Hepatocyte (in vitro differentiated cells): ENCODE measurements around the gene MYO3B.

Source experiments
- EZH2 ChIP-seq: fragments of 200-600 bp; sonication (generic); IDR thresholded peaks from 2 replicates; pipeline ENCODE4 v1.6.1; 2016; ENCODE audit warnings: antibody characterized with exemption, mild to moderate bottlenecking, borderline replicate concordance
- EZH2phosphoT487 ChIP-seq: fragments of 200-600 bp; sonication (generic); IDR thresholded peaks from one replicate; pipeline ENCODE4 v1.6.1; 2018; ENCODE audit warnings: antibody characterized with exemption, mild to moderate bottlenecking, low read depth, moderate library complexity; ENCODE audit not compliant: unreplicated experiment, severe bottlenecking
- TF ChIP-seq, protein P1 (sequence below): fragments of 200-600 bp; sonication (generic); IDR thresholded peaks from 2 replicates; pipeline ENCODE4 v1.5.1; 2016; ENCODE audit warnings: antibody characterized with exemption, mild to moderate bottlenecking; ENCODE audit not compliant: poor library complexity

DNA sequence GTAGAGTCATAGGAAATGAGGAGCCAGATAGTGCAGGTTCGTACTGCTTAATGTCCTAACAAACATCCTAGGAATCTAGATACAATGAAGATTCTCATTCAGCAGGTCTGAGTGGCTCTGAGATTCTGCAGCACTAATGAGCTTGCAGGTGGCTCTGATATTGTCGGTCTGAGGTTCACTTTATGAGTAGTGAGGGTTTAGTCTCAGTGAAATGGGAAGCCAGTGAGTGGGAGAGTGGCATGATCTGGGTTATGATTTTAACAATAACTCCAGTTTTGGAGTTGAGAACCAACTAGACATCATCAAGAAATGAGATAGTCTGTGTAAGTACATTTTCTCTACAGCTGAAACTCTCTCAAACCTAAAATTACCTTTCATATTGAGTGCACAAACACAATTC is 370.4 kb downstream of the MYO3B start:
- TF ChIP-seq, protein P1, sequence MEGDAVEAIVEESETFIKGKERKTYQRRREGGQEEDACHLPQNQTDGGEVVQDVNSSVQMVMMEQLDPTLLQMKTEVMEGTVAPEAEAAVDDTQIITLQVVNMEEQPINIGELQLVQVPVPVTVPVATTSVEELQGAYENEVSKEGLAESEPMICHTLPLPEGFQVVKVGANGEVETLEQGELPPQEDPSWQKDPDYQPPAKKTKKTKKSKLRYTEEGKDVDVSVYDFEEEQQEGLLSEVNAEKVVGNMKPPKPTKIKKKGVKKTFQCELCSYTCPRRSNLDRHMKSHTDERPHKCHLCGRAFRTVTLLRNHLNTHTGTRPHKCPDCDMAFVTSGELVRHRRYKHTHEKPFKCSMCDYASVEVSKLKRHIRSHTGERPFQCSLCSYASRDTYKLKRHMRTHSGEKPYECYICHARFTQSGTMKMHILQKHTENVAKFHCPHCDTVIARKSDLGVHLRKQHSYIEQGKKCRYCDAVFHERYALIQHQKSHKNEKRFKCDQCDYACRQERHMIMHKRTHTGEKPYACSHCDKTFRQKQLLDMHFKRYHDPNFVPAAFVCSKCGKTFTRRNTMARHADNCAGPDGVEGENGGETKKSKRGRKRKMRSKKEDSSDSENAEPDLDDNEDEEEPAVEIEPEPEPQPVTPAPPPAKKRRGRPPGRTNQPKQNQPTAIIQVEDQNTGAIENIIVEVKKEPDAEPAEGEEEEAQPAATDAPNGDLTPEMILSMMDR = no peak
- TF ChIP-seq EZH2phosphoT487 = no peak
- no peak for TF ChIP-seq EZH2
